ENCODE measurements around the gene CCN5.

The CCN5 gene

GRCh38 chr20:44758247-44759101 is 43.3 kb downstream of the CCN5 start:
- H3K9me2 ChIP-seq (replicated peaks; ENCODE audit: insufficient read depth, low read length): no peaks in the 10 kb centered on the region
- H2AFZ ChIP-seq (ENCODE audit: low read depth, low read length, severe bottlenecking): no peak overlapping the region
- no peaks in the 10 kb centered on the region for H3K79me2 ChIP-seq (ENCODE audit: insufficient read depth, low read length)
- no peaks in the 10 kb centered on the region for H3K36me3 ChIP-seq (ENCODE audit: low read length)
- no peak overlapping the region for H3K9ac ChIP-seq (ENCODE audit: low read length)
- H4K20me1 ChIP-seq (ENCODE audit: low read depth, low read length): no peaks in the 10 kb centered on the region
- H3K4me3 ChIP-seq (ENCODE audit: insufficient read depth, low read length, poor library complexity, severe bottlenecking): no peak overlapping the region
- no peak for TF ChIP-seq CTCF (IDR thresholded peaks at IDR 0.05; ENCODE audit: insufficient read depth, low read length, poor library complexity, severe bottlenecking)
- TF ChIP-seq EZH2phosphoT487 (conservative IDR thresholded peaks at IDR 0.05; ENCODE audit: low read length): no peak
- H3F3A ChIP-seq (ENCODE audit: insufficient read depth): no peaks in the 10 kb centered on the region
- no peak overlapping the region for H3K27ac ChIP-seq (ENCODE audit: low read depth, low read length)
- H3K27me3 ChIP-seq (ENCODE audit: low read length): no peaks in the 10 kb centered on the region
- H3K9me3 ChIP-seq (ENCODE audit: insufficient read depth, low read length): no peaks in the 10 kb centered on the region
- H3K4me2 ChIP-seq (ENCODE audit: low read depth, low read length, poor library complexity, severe bottlenecking): no peak overlapping the region

DNA sequence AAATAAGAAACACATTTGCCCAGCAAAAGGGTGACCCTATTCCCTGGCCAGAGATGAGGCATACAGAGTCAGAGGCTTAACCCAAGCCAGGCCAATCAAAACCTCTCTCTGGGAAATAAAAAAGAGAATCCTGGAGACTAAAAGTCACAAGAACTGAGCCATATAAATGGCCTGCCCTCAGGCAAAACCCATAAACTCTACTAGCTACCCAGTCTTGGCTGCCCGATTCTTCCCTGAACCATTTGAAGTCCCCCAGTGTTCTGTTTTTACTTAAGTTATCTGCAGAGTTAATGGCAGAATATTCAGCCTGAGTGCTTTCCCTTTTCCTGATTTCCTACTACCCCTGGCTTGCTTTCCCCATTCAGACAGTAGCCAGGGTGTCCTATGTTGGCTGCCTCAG is 44.4 kb downstream of the CCN5 start:
- H4K20me1 ChIP-seq (ENCODE audit: low read depth, low read length): no peaks in the 10 kb centered on the region
- H3F3A ChIP-seq (ENCODE audit: insufficient read depth): no peaks in the 10 kb centered on the region
- no peaks in the 10 kb centered on the region for H3K9me2 ChIP-seq (replicated peaks; ENCODE audit: insufficient read depth, low read length)
- H3K36me3 ChIP-seq (ENCODE audit: low read length): no peaks in the 10 kb centered on the region
- H3K4me2 ChIP-seq (ENCODE audit: low read depth, low read length, poor library complexity, severe bottlenecking): no peak overlapping the region
- no peak overlapping the region for H3K27ac ChIP-seq (ENCODE audit: low read depth, low read length)
- no peak overlapping the region for H2AFZ ChIP-seq (ENCODE audit: low read depth, low read length, severe bottlenecking)
- H3K79me2 ChIP-seq (ENCODE audit: insufficient read depth, low read length): no peaks in the 10 kb centered on the region
- H3K9ac ChIP-seq (ENCODE audit: low read length): no peak overlapping the region
- no peaks in the 10 kb centered on the region for H3K9me3 ChIP-seq (ENCODE audit: insufficient read depth, low read length)
- TF ChIP-seq EZH2phosphoT487 (conservative IDR thresholded peaks at IDR 0.05; ENCODE audit: low read length) (no peak), CTCF (IDR thresholded peaks at IDR 0.05; ENCODE audit: insufficient read depth, low read length, poor library complexity, severe bottlenecking) (no peak)
- no peak overlapping the region for H3K4me3 ChIP-seq (ENCODE audit: insufficient read depth, low read length, poor library complexity, severe bottlenecking)
- no peaks in the 10 kb centered on the region for H3K27me3 ChIP-seq (ENCODE audit: low read length)

GRCh38 chr20:44761423-44761822 is 46.3 kb downstream of the CCN5 start:
- Histone ChIP-seq H3F3A (ENCODE audit: insufficient read depth) (no peaks in the 10 kb centered on the region), H3K9me2 (replicated peaks; ENCODE audit: insufficient read depth, low read length) (no peaks in the 10 kb centered on the region), H4K20me1 (ENCODE audit: low read depth, low read length) (no peaks in the 10 kb centered on the region), H3K9ac (ENCODE audit: low read length) (no peak overlapping the region), H2AFZ (ENCODE audit: low read depth, low read length, severe bottlenecking) (no peak overlapping the region), H3K4me3 (ENCODE audit: insufficient read depth, low read length, poor library complexity, severe bottlenecking) (no peak overlapping the region), H3K79me2 (ENCODE audit: insufficient read depth, low read length) (no peaks in the 10 kb centered on the region), H3K27me3 (ENCODE audit: low read length) (no peaks in the 10 kb centered on the region), H3K36me3 (ENCODE audit: low read length) (no peaks in the 10 kb centered on the region), H3K9me3 (ENCODE audit: insufficient read depth, low read length) (no peaks in the 10 kb centered on the region), H3K4me2 (ENCODE audit: low read depth, low read length, poor library complexity, severe bottlenecking) (no peak overlapping the region), H3K27ac (ENCODE audit: low read depth, low read length) (no peak overlapping the region)
- no peak for TF ChIP-seq CTCF (IDR thresholded peaks at IDR 0.05; ENCODE audit: insufficient read depth, low read length, poor library complexity, severe bottlenecking)
- TF ChIP-seq EZH2phosphoT487 (conservative IDR thresholded peaks at IDR 0.05; ENCODE audit: low read length): no peak
